OCI-LY3 (cell line): ENCODE measurements around the gene FOXB2.

Experiments
- CTCF ChIP-seq: fragments of 200-600, 300-600 bp; sonication (generic); IDR thresholded peaks from 2 replicates; pipeline ENCODE4 v1.5.1; 2014; ENCODE audit warnings: antibody characterized with exemption, low read length, low read depth
- EZH2phosphoT487 ChIP-seq: fragments of 200-600 bp; shearing (Covaris generic); IDR thresholded peaks from 2 replicates; pipeline ENCODE4 v1.6.1; 2018; ENCODE audit warnings: antibody characterized with exemption, mixed run types, low read depth

DNA sequence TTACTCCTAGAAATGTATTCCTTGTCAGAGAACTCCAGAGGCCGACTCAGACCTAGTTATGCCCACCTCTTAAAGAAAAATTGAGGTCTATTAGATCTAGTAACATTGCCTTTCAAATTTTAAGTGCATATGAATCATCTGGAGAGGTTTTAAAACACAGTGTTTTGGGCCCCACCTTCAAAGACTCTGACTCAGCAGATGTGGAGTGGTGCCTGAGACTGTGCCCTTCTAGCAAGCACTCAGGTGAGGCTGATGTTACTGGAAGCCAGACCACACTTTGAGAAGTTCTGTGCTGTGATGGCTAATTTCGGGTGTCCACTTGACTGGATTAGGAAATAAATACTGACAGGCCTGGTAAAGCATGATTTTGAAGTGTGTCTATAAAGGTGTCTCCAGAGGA, 10.6 kb downstream of the FOXB2 start:
- TF ChIP-seq CTCF (no peak), EZH2phosphoT487 (no peak)
